K562 (cell line): ENCODE results near the gene MFSD6. TPM values are rescaled to one million over a fixed set of nuclear protein-coding genes. Genes with fewer than 3 reads are reported as not detected.

Experiments
- ATAC-seq: fragments of 200-7000 bp; cut with Tn5 transposase; 3 replicates; pipeline ENCODE4 v1.9.1; 2020; ENCODE audit warnings: moderate library complexity
- BruUV-seq: library from RNA; stranded (reverse); fragments of 400-500 nt; replicated peaks from 2 replicates; lab custom pipeline; 2021; lab: Mats Ljungman, UMichigan
- CTCF ChIA-PET: fragments of 300-600 bp; formaldehyde crosslinking; extraction: SDS; loops from one replicate; lab custom pipeline; 2021; ENCODE audit warnings: low intra/inter-chr PET ratio; lab: Yijun Ruan, JAX
- POLR2A ChIA-PET: fragments of 300-600, 350-650 bp; sonication (Branson Sonifier 250); formaldehyde crosslinking; extraction: SDS; loops from one replicate; lab custom pipeline; 2021; ENCODE audit warnings: antibody characterized with exemption, inconsistent platforms; lab: Yijun Ruan, JAX
- DNase-seq, 4 experiments: peaks; one replicate each; pipeline versions ENCODE4 v3.0.0 to v3.0.0-alpha.2; 2011 to 2018; ENCODE audit warnings: low spot score in 3 of 4, mixed read lengths in 3 of 4; ENCODE audit errors: extremely low read depth in 1 of 4
- FAIRE-seq: peaks from 2 replicates; lab custom pipeline; 2011; peaks lifted over from hg19 to GRCh38; lab: Jason Lieb, UNC
- H2AFZ ChIP-seq: 2 replicates; pipeline ENCODE4 v1.6.0; 2011; ENCODE audit warnings: low read depth, low read length, control low read depth, inconsistent platforms
- H3K27ac ChIP-seq: fragments of 200-600 bp; 3 replicates; pipeline ENCODE4 v1.8.0; 2011; ENCODE audit warnings: low read depth, mild to moderate bottlenecking, control low read depth, inconsistent platforms, low read length, moderate library complexity, mixed read lengths; ENCODE audit errors: extremely low read depth
- H3K27me3 ChIP-seq, 2 experiments: fragments of 300-600 bp in 1 of 2; 2 replicates in 1 of 2; 3 replicates in 1 of 2; pipeline versions ENCODE4 v1.6.0 to v1.8.0; 2011; ENCODE audit warnings: inconsistent platforms in 2 of 2, low read length in 2 of 2, mild to moderate bottlenecking in 1 of 2, mixed read lengths in 1 of 2, moderate library complexity in 1 of 2; ENCODE audit not compliant: control insufficient read depth in 2 of 2, insufficient read depth in 2 of 2
- H3K36me3 ChIP-seq: fragments of 300-600 bp; 3 replicates; pipeline ENCODE4 v1.8.0; 2011; ENCODE audit warnings: mild to moderate bottlenecking, low read length, inconsistent platforms; ENCODE audit not compliant: control insufficient read depth, insufficient read depth
- H3K4me1 ChIP-seq, 2 experiments: fragments of 200-600 bp in 1 of 2; replicated peaks in 1 of 2; 2 replicates in 1 of 2; 3 replicates in 1 of 2; pipeline versions ENCODE4 v1.5.1 to v1.8.0; 2011; ENCODE audit warnings: inconsistent platforms in 2 of 2, low read length in 2 of 2, mild to moderate bottlenecking in 1 of 2, mixed read lengths in 1 of 2, moderate library complexity in 1 of 2; ENCODE audit not compliant: control insufficient read depth in 2 of 2, insufficient read depth in 2 of 2
- H3K4me2 ChIP-seq: 2 replicates; pipeline ENCODE4 v1.6.1; 2011; ENCODE audit warnings: low read length, control low read depth, inconsistent platforms, mixed read lengths; ENCODE audit not compliant: insufficient read depth
- H3K4me3 ChIP-seq: fragments of 200-600 bp; sonication (generic), shearing (Covaris generic); 2 replicates; pipeline ENCODE4 v1.5.1; 2016; ENCODE audit warnings: control low read depth, inconsistent platforms
- H3K79me2 ChIP-seq: fragments of 200-600 bp; 3 replicates; pipeline ENCODE4 v1.8.0; 2011; ENCODE audit warnings: low read length, inconsistent platforms; ENCODE audit not compliant: control insufficient read depth, insufficient read depth
- H3K9ac ChIP-seq, 2 experiments: 2 replicates each; pipeline versions ENCODE4 v1.6.0 to v1.6.1; 2011; ENCODE audit warnings: low read depth in 2 of 2, low read length in 2 of 2, control low read depth in 1 of 2, inconsistent platforms in 1 of 2, mild to moderate bottlenecking in 1 of 2, mixed read lengths in 1 of 2; ENCODE audit not compliant: insufficient read depth in 1 of 2
- H3K9me1 ChIP-seq: one replicate; pipeline ENCODE4 v1.6.0; 2011; ENCODE audit warnings: inconsistent platforms, mild to moderate bottlenecking, low read length, moderate library complexity; ENCODE audit not compliant: control insufficient read depth, insufficient read depth
- H3K9me3 ChIP-seq: replicated peaks from 2 replicates; pipeline ENCODE4 v1.5.1; 2011; ENCODE audit warnings: low read depth, low read length, inconsistent platforms; ENCODE audit not compliant: control insufficient read depth, insufficient read depth
- H4K20me1 ChIP-seq: replicated peaks from 2 replicates; pipeline ENCODE4 v1.6.1; 2011; ENCODE audit warnings: low read length, inconsistent platforms, mixed read lengths; ENCODE audit not compliant: control insufficient read depth, insufficient read depth
- BCL6 ChIP-seq: fragments of 250-450 bp; sonication (Bioruptor Pico); IDR thresholded peaks from 2 replicates; pipeline ENCODE4 v1.4.0; 2020
- HLTF ChIP-seq: fragments of 450-650 bp; IDR thresholded peaks from 2 replicates; pipeline ENCODE4 v1.6.1; 2016
- MAFK ChIP-seq: IDR thresholded peaks from 2 replicates; pipeline ENCODE4 v1.6.1; 2011; ENCODE audit warnings: low read length, improper control_type of control experiment
- PHF8 ChIP-seq: fragments of 200-600 bp; sonication (generic); IDR thresholded peaks from 2 replicates; pipeline ENCODE4 v1.6.1; 2012; ENCODE audit warnings: mixed run types, mild to moderate bottlenecking, inconsistent platforms, low read length, moderate library complexity, borderline replicate concordance
- ZNF124 ChIP-seq: sonication (generic); formaldehyde crosslinking; IDR thresholded peaks from 2 replicates; pipeline ENCODE4 v1.8.1; 2022; ENCODE audit warnings: missing genetic modification reagents
- ZNF212 ChIP-seq: fragments of 450-650 bp; formaldehyde crosslinking; IDR thresholded peaks from 2 replicates; pipeline ENCODE4 v1.4.0; 2020; ENCODE audit warnings: mild to moderate bottlenecking
- WGBS: fragments of 100-300 bp; shearing (Covaris generic); methylation state at CpG from one replicate; pipeline ENCODE4 v1.1.6; 2016; ENCODE audit warnings: low coverage, mixed read lengths; ENCODE audit not compliant: insufficient coverage; ENCODE audit errors: missing lambda C conversion rate; 5-methylcytosine and 5-hydroxymethylcytosine counted together
- in situ Hi-C: fragments of 300-500 bp; cut with MboI; formaldehyde crosslinking; loops from 4 replicates; pipeline ENCODE4 v1.15.0; 2018; ENCODE audit warnings: inconsistent platforms, mixed read lengths
- intact Hi-C: fragments of 100-400 bp; cut with micrococcal nuclease; formaldehyde crosslinking; loops from 2 replicates; pipeline ENCODE4 v1.14.2; 2022
- polyA plus RNA-seq, 8 experiments: library from polyadenylated mRNA; depleted of rRNA in 4 of 8; stranded (reverse) in 5 of 8; unstranded in 3 of 8; fragments of >200 nt; fragmentation: Nextera tagmentation in 2 of 8; fragmentation: Illumina TruSeq in 1 of 8; extraction: Ambion mirVana in 2 of 8; extraction: Trizol in 1 of 8; gene quantifications; 2 replicates each; pipeline versions ENCODE4 v1.2.1 to v1.2.3, GENCODE V29; 2011 to 2014; ENCODE audit warnings: inconsistent platforms in 1 of 8, missing spikeins in 1 of 8
- total RNA-seq, 7 experiments: library from RNA; depleted of rRNA in 6 of 7; stranded (reverse); fragments of >200 nt in 6 of 7; fragmentation: Illumina TruSeq in 2 of 7; extraction: Trizol in 2 of 7; gene quantifications; 2 replicates each; pipeline versions ENCODE4 v1.2.1 to v1.2.3, GENCODE V29; 2011 to 2021; ENCODE audit warnings: low replicate concordance in 1 of 7

MFSD6 gene
- total and polyA plus RNA-seq, 9 of the 15 experiments (the other 6 are each of a cell fraction or from before 2014, with no cell fraction given), result 1.1 to 7.9 (median 4.4) TPM

GRCh38 chr2:190366248-190366753 is 41.9 kb upstream of the MFSD6 start:
- H3K4me3 ChIP-seq, result no peak overlapping the region
- ChIA-PET CTCF (no interaction called here), POLR2A (interaction anchor here (0.5 kb wide), 1 partner anchor 59 kb away, joined by 3 read pairs; no protein-coding TSS in a partner anchor)
- intact Hi-C loops, result no loop called here
- no peak overlapping the region for H2AFZ ChIP-seq
- in situ Hi-C loops, result no loop called here
- no TSS peak for BruUV-seq
- DNase-seq (no peak), ATAC-seq (no peak), FAIRE-seq (no peak)
- H3K9me1 ChIP-seq, result no peaks in the 10 kb centered on the region
- H3K27me3 ChIP-seq, result no peaks in the 10 kb centered on the region
- H3K27ac ChIP-seq, result no peak overlapping the region
- no peaks in the 10 kb centered on the region for H3K79me2 ChIP-seq
- no peaks in the 10 kb centered on the region for H4K20me1 ChIP-seq
- no peaks in the 10 kb centered on the region for H3K9me3 ChIP-seq
- H3K9ac ChIP-seq, result no peak overlapping the region; a peak in 1 of 4 replicates
- peaks cover 0 to 5% of the 10 kb centered on the region in 2 experiments; a peak in 3 of 5 replicates for H3K4me1 ChIP-seq
- WGBS, result 69% methylated on average over 6 of the region's 11 CpGs
- no peak overlapping the region for H3K4me2 ChIP-seq
- TF ChIP-seq ZNF212 (CRISPR knock-in tag) (0 out of 2 replicates have a peak, but pooled peaks have one; percentile 17), BCL6 (CRISPR knock-in tag) (no peak), ZNF124 (CRISPR knock-in tag) (no peak), PHF8 (no peak)
- no peaks in the 10 kb centered on the region; the same call in 2 of the 3 replicates for H3K36me3 ChIP-seq

- Histone ChIP-seq H3K27me3 (no peaks in the 10 kb centered on the region), H2AFZ (no peak overlapping the region), H3K9me3 (no peaks in the 10 kb centered on the region), H3K9me1 (no peaks in the 10 kb centered on the region), H3K4me2 (no peak overlapping the region), H3K4me1 (peaks cover 0 to 5% of the 10 kb centered on the region in 2 experiments; a peak in 3 of 5 replicates), H3K27ac (no peak overlapping the region), H3K9ac (no peak overlapping the region), H4K20me1 (no peaks in the 10 kb centered on the region), H3K4me3 (no peak overlapping the region), H3K79me2 (no peaks in the 10 kb centered on the region), H3K36me3 (no peaks in the 10 kb centered on the region; the same call in 2 of the 3 replicates)
- POLR2A ChIA-PET, result interaction anchor here (0.6 to 0.8 kb wide), 2 partner anchors 11 to 278 kb away, joined by 3 to 4 read pairs; no protein-coding TSS in a partner anchor
- intact Hi-C loops, result no loop called here
- CTCF ChIA-PET, result no interaction called here
- ATAC-seq (no peak), FAIRE-seq (no peak), DNase-seq (no peak)
- no peak for TF ChIP-seq HLTF
- no peak for TF ChIP-seq MAFK
- no TSS peak for BruUV-seq
- 80% methylated on average over 4 of the region's 4 CpGs for WGBS
- in situ Hi-C loops, result no loop called here
These were observed 41.1 kb upstream of the MFSD6 start for GRCh38 chr2:190367091-190367490.
